Fibroblast of gingiva (primary cell): ENCODE measurements around the gene EDEM3.
"Not testable (repeated sequence)": the region's sequence is repeated elsewhere in the genome, so short reads cannot be mapped to it uniquely, and the experiment has no call there.

Source experiments
- DNase-seq: peaks from one replicate; pipeline ENCODE4 v3.0.0-alpha.2; 2011; ENCODE audit warnings: low read depth

Gene EDEM3

DNA sequence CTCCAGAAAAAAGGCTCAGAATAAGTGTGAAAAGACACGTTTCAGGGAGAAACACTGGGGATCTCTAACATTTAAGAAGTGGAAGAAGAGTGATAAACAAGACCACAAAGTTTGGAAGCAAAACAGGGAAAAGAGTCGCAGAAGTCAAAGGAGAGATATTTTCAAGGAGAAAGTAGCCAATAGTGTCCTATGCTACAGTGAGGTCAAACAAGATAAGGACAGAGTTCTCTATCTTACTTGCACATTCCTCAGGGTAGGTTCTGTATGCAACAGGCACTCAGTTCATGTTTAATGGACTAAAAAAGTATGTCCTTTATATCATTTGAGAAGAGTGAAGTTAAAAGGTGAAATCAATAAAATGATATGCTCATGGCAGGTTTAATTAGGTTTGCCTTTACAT is 13.8 kb upstream of the EDEM3 start:
- no peak for DNase-seq

- no peak for DNase-seq
Observed at GRCh38 chr1:184767591-184767990, 12.9 kb upstream of the EDEM3 start.

GRCh38 chr1:184764483-184764882 is 9.8 kb upstream of the EDEM3 start:
- DNase-seq: no peak

GRCh38 chr1:184763520-184763919 is 8.9 kb upstream of the EDEM3 start:
- not testable (repeated sequence) for DNase-seq

DNA sequence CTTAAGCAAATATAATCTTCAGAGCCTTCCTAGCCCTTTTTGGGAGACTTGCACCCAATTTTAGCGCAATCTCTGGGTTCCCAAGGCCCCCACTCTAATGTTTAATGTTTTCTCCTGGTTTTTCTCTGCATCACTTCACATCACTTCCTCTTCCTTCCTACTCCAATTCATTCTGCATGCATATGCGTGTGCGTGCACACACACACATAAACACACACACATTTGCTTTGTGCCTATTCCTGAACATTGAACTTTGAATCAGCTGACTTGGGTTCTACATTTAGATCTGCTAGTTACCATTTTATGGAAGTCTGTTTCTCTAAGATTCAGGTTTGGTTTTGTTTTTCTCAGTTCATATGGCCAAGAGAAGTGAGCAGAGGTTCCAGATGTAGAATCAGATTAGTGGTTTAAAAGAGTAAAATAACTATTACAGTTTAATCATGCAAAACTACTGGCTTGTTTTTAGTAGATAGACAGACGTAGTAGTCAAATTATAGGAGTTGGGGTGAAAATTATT is 7.4 kb upstream of the EDEM3 start:
- no peak for DNase-seq

- DNase-seq: no peak
Observed at GRCh38 chr1:184759651-184760050, 5.0 kb upstream of the EDEM3 start.

- DNase-seq: no peak
Observed at GRCh38 chr1:184759112-184759511, 4.5 kb upstream of the EDEM3 start.

GRCh38 chr1:184757891-184758290 is 3.2 kb upstream of the EDEM3 start:
- DNase-seq: no peak

DNA sequence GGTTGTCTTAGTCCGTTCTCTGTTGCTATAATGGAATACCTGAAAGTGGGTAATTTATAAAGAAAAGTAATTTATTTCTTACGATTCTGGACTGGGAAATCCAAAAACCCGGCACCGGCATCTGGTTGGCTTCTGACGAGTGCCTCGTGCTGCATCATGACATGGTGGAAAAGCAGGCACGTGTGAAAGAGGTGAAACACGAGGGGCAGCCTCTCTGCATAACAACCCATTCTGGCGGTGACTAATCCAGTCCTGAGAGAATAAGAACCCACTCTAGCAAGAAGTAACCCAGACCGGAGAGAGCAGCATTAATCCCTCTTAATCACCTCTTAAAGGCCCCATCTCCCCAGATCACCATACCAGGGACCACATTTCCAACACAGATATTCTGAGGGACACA is 2.7 kb upstream of the EDEM3 start:
- no peak for DNase-seq

DNA sequence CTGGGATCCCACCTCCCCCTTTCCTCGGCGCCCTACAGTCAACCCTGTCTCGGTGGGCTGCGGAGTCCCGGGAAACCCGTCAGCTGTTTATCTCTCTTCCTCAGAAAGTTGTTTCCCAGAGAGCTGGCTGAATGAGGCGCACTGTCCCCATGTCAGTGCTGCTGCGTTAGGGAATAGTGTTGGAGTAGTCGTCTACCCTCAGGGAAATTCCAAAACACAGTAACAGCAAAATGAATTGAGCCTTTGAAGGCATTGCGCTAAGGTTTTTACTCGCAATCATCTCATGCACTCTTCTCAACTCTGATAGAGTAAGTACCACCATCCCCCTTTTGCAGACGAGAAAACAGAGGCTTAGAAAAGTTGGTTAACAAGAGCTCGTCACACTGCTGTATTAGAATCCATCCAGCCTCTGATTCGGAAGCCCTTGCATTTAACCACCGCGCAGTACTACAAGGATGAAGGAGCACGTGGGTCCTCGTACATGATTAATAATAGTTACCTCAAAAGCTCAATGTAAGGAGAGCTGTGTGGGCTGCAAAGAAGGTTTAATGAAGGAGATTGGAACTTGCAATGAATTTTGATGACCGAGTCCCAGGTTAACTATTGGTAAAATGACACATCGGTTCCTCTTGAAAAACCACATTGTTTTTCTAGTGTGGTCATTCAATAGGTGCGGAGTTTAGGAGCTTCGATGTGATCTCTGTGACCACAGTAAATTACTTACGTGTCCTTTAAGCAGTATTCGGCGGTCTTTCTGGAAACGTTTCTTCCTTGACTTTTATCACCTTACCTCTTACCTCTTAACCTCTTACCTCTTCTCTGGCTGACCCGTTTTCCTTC is 788 bp upstream of the EDEM3 start:
- DNase-seq: peak; percentile 12

DNA sequence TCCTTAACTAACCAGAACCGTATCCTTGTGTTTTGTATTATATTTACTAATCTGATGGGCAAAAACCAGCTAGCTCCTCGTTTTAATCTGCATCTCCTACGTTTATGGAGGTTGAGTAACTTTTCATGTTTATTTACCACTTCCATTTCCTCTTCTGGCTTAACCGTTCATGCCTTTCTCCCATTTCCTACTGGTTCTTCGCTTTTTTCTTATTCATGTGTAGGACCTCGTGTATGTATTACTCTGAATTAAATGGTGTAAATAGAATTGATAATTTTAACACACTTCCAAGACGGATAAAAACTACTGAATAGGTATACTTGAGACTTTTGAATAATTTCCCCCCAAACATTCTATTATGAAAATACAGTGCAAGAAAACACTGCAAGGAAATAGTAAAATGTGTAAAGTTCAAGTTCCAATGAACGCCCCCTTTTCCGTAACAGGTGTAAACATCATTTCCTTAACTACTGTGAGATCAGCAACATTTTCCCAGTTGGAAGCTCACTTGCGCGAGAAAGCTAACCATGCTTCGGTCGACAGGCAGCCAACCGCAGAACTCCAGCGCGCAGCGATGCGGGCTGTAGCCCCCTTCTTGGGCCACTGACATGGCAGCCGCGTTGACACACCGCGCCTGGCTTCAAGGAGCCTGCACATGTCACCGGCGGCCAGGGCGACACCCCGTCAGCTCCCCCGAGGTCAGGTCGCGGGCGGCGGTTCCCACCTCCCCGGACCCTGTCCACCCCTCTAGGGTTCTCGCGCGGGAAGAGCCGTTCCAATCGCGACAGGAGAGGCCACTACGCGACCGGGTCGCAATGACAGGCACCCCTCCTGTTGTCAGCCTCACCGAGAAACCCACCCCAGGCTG is 816 bp downstream of the EDEM3 start:
- peak; percentile 3 for DNase-seq

DNA sequence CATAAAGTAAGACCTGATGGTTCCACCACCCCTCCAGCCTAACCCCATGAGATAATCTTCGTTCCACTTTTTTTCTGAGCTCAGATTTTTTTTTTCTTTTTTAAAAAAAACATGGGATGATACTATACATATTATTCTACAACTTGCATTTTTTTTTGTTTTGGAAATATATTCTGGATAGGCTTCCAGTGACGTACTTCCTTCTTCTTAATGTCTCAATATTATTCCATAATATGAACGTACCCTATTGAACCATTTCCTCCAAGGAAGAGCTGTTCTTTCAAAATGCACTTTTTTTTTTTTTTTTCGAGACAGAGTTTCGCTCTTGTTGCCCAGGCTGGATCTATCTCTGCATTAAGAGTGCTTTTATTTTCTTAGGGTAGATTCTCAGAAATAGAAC is 1.5 kb downstream of the EDEM3 start:
- no peak for DNase-seq

GRCh38 chr1:184752656-184753055 is 2.0 kb downstream of the EDEM3 start:
- no peak for DNase-seq

DNA sequence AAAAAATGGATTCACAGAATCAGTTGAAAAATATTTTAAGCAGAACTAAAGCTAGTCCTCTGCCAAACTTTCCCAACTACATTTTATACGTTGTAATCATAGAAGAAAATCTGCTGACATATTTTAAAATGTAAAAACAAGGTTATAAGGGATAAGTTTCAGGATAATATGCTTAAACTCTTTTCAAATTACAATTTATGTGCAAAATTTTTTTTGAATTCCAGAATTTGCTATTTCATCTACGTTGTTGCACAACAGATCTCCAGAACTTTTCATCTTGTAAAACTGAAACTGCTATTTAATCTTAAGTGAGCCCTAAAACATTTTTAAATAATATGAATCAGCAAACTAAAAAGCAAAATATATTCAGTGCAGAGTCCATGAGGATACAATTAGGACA is 5.9 kb downstream of the EDEM3 start:
- DNase-seq: peak; percentile 27

DNA sequence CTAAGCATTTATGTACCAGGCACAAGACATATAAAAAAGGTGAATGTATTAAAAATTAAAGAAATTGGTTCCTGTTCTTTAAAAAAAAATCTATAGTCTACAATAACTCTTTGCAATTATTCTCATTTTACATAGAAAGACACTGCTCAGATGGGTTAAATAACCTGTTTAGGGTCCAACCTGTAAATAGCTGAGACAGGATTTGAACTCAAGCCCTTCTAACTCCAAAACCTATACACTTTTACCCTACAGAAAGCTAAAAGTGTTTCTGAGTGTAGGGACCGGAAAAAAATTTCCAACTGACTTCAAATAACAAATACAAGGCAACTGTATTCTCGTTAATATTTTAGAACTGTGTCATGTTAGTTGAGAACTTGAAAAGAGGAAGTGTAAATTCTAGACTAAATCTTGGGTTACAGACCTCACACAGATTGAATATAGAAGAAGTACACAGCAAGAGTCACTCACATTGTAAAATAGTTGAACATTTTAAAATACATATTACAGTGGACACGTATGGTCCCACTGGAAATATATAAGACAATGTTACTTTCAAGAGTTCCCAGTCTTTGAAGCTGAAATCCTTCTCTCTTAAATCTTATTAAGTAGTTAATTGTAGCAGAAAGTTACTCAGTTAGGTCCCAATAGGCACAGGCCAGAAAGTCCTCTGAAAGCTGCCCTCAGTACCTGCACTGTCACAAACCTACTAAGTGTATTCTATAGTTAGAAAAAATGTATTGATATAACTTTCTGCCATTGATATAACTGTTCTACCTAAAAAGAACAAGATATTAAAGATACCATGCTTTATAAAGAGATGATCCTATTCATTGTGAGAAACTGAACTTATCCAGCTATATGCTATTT is 7.3 kb downstream of the EDEM3 start:
- DNase-seq: no peak

GRCh38 chr1:184745929-184746638 is 8.6 kb downstream of the EDEM3 start:
- DNase-seq: no peak

GRCh38 chr1:184745110-184745509 is 9.5 kb downstream of the EDEM3 start:
- no peak for DNase-seq

GRCh38 chr1:184743062-184743756 is 11.4 kb downstream of the EDEM3 start:
- no peak for DNase-seq

GRCh38 chr1:184740344-184740743 is 14.3 kb downstream of the EDEM3 start:
- no peak for DNase-seq

- no peak for DNase-seq
Observed at GRCh38 chr1:184739796-184740195, 14.9 kb downstream of the EDEM3 start.

DNA sequence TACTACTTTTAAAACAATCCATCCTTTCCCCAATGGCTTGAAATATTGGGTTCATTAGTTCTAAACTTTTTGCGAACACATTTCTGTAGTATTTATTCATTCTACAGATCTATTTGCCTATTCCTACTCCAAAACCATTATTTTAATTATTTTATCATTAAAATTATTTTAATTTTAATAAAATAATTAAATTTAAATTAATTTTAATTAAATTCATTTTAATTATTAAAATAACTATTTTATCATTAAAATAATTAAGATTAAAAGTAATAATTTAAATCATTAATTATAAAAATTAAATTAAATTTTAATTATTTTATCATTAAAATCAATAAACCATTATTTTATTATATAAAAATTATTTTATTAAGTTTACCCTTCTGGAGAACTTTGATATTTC is 15.6 kb downstream of the EDEM3 start:
- DNase-seq: no peak
